Neural progenitor cell (in vitro differentiated cells): ENCODE measurements around the gene HMGB3.

Source experiments
- CTCF ChIP-seq: fragments of 200-600 bp; sonication (generic); IDR thresholded peaks from 2 replicates; pipeline ENCODE4 v1.5.1; 2017; ENCODE audit warnings: antibody characterized with exemption, mild to moderate bottlenecking
- EZH2 ChIP-seq: fragments of 200-600 bp; sonication (generic); IDR thresholded peaks from 2 replicates; pipeline ENCODE4 v1.6.1; 2017; ENCODE audit warnings: antibody characterized with exemption, mild to moderate bottlenecking, moderate library complexity
- EZH2phosphoT487 ChIP-seq: fragments of 200-600 bp; sonication (generic); IDR thresholded peaks from 2 replicates; pipeline ENCODE4 v1.6.1; 2017; ENCODE audit warnings: antibody characterized with exemption

- TF ChIP-seq CTCF: peak; percentile 36
- TF ChIP-seq EZH2phosphoT487: no peak
- no peak for TF ChIP-seq EZH2
Measured at GRCh38 chrX:151004085-151004484, 20.9 kb downstream of the HMGB3 start.
